GM19324 (cell line): Measurements from ENCODE around the gene CCDC51.

Source experiments
- ATAC-seq: cut with Tn5 transposase; IDR thresholded peaks from one replicate; pipeline ENCODE4 v1.9.1; 2021; ENCODE audit warnings: mild to moderate bottlenecking, moderate library complexity; ENCODE audit not compliant: unreplicated experiment, low FRiP score

The CCDC51 gene

GRCh38 chr3:48422681-48423080 is 17.2 kb downstream of the CCDC51 start:
- ATAC-seq, result no peak

- ATAC-seq, result no peak
These were observed 17.6 kb downstream of the CCDC51 start for GRCh38 chr3:48422272-48422671.

- no peak for ATAC-seq
These were observed 19.4 kb downstream of the CCDC51 start for GRCh38 chr3:48420561-48420960.

- no peak for ATAC-seq
These were observed 20.3 kb downstream of the CCDC51 start for GRCh38 chr3:48419597-48419996.

GRCh38 chr3:48419149-48419548 is 20.8 kb downstream of the CCDC51 start:
- ATAC-seq, result no peak

GRCh38 chr3:48418651-48419050 is 21.3 kb downstream of the CCDC51 start:
- ATAC-seq, result no peak

- ATAC-seq, result no peak
These were observed 21.8 kb downstream of the CCDC51 start for GRCh38 chr3:48418140-48418539.

GRCh38 chr3:48417529-48418108 is 22.3 kb downstream of the CCDC51 start:
- no peak for ATAC-seq

- no peak for ATAC-seq
These were observed 23.4 kb downstream of the CCDC51 start for GRCh38 chr3:48416546-48416945.

GRCh38 chr3:48416091-48416505 is 23.8 kb downstream of the CCDC51 start:
- ATAC-seq, result no peak

- ATAC-seq, result no peak
These were observed 24.5 kb downstream of the CCDC51 start for GRCh38 chr3:48415251-48415953.

GRCh38 chr3:48414376-48415250 is 25.3 kb downstream of the CCDC51 start:
- no peak for ATAC-seq

- no peak for ATAC-seq
These were observed 26.3 kb downstream of the CCDC51 start for GRCh38 chr3:48413611-48414010.

- no peak for ATAC-seq
These were observed 26.8 kb downstream of the CCDC51 start for GRCh38 chr3:48413086-48413485.

- no peak for ATAC-seq
These were observed 27.4 kb downstream of the CCDC51 start for GRCh38 chr3:48412375-48413001.

- no peak for ATAC-seq
These were observed 28.1 kb downstream of the CCDC51 start for GRCh38 chr3:48411606-48412374.

- ATAC-seq, result no peak
These were observed 28.8 kb downstream of the CCDC51 start for GRCh38 chr3:48411041-48411588.

GRCh38 chr3:48410205-48411040 is 29.5 kb downstream of the CCDC51 start:
- ATAC-seq, result no peak
